Measurements from ENCODE around the gene ANKRD18A. TPM values are rescaled to one million over a fixed set of nuclear protein-coding genes. Genes with fewer than 3 reads are reported as not detected.

The ANKRD18A gene
- polyA plus RNA-seq, 1 donor: 0.51 TPM

GRCh38 chr9:38649731-38650363 is 29.5 kb upstream of the ANKRD18A start:
- DNase-seq: no peak
- Histone ChIP-seq H3K9me3 (ENCODE audit: control insufficient read depth, low read depth, low read length) (no peaks in the 10 kb centered on the region), H3K4me3 (ENCODE audit: low read length) (no peak overlapping the region), H3K36me3 (ENCODE audit: control insufficient read depth, insufficient read depth, low read length) (no peaks in the 10 kb centered on the region), H3K27ac (ENCODE audit: low read length) (no peak overlapping the region), H3K27me3 (ENCODE audit: control insufficient read depth, insufficient read depth, low read length) (peaks cover 6% of the 10 kb centered on the region), H3K4me1 (ENCODE audit: control insufficient read depth, insufficient read depth, low read length) (no peaks in the 10 kb centered on the region)
- 60% methylated on average over 1 of the region's 8 CpGs for WGBS (ENCODE audit: insufficient coverage, low lambda C conversion rate)

DNA sequence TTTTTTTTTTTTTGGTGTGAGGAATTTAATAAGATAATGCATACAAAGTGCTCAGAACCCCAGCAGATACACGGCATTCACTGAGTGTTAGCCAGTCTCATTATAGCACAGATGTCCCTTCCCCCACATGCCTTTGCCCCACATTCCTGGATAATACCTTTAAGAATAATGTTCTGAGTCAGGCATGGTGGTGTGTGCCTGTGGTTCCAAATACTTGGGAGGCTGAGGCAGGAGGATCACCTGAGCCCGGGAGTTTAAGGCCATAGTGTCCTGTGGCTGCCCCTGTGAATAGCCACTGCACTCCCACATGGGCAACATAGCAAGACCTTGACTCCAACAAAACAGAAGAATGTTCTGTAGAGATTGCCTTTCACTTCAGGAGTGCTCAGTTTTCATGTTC is 24.2 kb upstream of the ANKRD18A start:
- DNase-seq: no peak
- Histone ChIP-seq H3K4me3 (ENCODE audit: low read length) (no peak overlapping the region), H3K4me1 (ENCODE audit: control insufficient read depth, insufficient read depth, low read length) (no peaks in the 10 kb centered on the region), H3K27me3 (ENCODE audit: control insufficient read depth, insufficient read depth, low read length) (peaks cover 3% of the 10 kb centered on the region), H3K36me3 (ENCODE audit: control insufficient read depth, insufficient read depth, low read length) (no peaks in the 10 kb centered on the region), H3K9me3 (ENCODE audit: control insufficient read depth, low read depth, low read length) (no peaks in the 10 kb centered on the region), H3K27ac (ENCODE audit: low read length) (no peak overlapping the region)
- WGBS (ENCODE audit: insufficient coverage, low lambda C conversion rate): no CpG with 5 or more reads among the region's 2 CpGs

DNA sequence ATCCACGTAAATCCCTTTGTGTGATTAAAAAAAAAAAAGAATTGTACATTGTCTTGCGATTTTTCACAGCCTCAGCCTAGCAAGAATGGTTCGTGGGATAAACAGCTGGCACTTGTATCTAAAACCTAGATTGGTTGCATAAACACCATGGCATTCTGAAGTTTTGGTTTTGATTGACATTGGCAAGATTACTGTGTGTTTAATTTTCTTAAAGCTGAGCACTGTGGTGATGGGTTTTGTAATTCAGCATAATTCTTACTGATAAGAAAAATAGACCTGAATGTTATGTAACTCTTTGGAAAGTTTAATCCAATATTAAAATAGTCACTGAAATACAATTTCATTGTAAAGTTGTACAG is 23.4 kb upstream of the ANKRD18A start:
- peaks cover 3% of the 10 kb centered on the region for H3K27me3 ChIP-seq (ENCODE audit: control insufficient read depth, insufficient read depth, low read length)
- no peak for DNase-seq
- no peak overlapping the region for H3K27ac ChIP-seq (ENCODE audit: low read length)
- no peaks in the 10 kb centered on the region for H3K4me1 ChIP-seq (ENCODE audit: control insufficient read depth, insufficient read depth, low read length)
- H3K4me3 ChIP-seq (ENCODE audit: low read length): no peak overlapping the region
- H3K36me3 ChIP-seq (ENCODE audit: control insufficient read depth, insufficient read depth, low read length): no peaks in the 10 kb centered on the region
- H3K9me3 ChIP-seq (ENCODE audit: control insufficient read depth, low read depth, low read length): no peaks in the 10 kb centered on the region
- 80% methylated on average over 1 of the region's 3 CpGs for WGBS (ENCODE audit: insufficient coverage, low lambda C conversion rate)

DNA sequence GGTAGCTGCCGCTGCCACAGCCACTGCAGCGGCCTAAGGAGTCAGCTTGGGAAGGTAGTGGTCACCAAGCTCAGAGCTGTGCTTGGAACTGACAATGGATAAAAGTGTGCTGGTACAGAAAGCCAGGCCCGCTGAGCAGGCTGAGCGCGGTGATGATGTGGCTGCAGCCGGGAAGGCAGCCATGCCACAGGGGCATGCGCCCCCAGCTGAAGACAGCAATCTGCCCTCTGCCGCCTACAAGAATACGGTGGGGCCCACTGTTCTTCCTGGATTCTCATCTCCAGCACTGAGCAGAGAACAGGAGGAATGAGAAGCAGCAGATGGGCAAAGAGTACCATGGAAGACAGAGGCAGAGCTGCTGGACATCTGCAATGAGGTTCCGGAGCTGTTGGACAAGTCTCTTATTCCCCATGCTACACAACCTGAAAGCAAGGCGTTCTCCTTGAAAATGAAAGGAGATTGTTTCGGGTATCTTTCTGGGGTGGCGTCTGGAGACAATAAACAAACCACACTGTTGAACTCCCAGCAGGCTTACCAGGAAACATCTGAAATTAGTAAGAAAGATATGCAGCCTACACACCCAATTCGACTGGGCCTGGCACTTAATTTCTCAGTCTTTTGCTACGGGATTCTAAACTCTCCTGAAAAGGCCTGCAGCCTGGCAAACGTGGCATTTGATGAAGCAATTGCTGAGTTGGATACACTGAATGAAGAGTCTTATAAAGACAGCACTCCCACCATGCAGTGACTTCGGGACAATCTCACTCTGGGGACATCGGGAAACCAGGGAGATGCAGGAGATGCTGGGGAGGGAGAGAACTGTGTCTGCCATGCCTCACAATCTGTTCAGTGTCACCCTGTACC is 22.8 kb upstream of the ANKRD18A start:
- Histone ChIP-seq H3K4me3 (ENCODE audit: low read length) (no peak overlapping the region), H3K9me3 (ENCODE audit: control insufficient read depth, low read depth, low read length) (no peaks in the 10 kb centered on the region), H3K27ac (ENCODE audit: low read length) (no peak overlapping the region), H3K36me3 (ENCODE audit: control insufficient read depth, insufficient read depth, low read length) (no peaks in the 10 kb centered on the region), H3K4me1 (ENCODE audit: control insufficient read depth, insufficient read depth, low read length) (no peaks in the 10 kb centered on the region), H3K27me3 (ENCODE audit: control insufficient read depth, insufficient read depth, low read length) (peaks cover 1% of the 10 kb centered on the region)
- 90% methylated on average over 2 of the region's 18 CpGs for WGBS (ENCODE audit: insufficient coverage, low lambda C conversion rate)
- DNase-seq: no peak

- peak in 1 of 2 donors; percentile 24 for DNase-seq
- no peak overlapping the region for H3K4me3 ChIP-seq (ENCODE audit: low read length)
Observed at GRCh38 chr9:38641985-38642864, 21.8 kb upstream of the ANKRD18A start.

GRCh38 chr9:38641142-38641541 is 20.7 kb upstream of the ANKRD18A start:
- H3K4me3 ChIP-seq (ENCODE audit: low read length): no peak overlapping the region
- no peaks in the 10 kb centered on the region for H3K27me3 ChIP-seq (ENCODE audit: control insufficient read depth, insufficient read depth, low read length)
- H3K4me1 ChIP-seq (ENCODE audit: control insufficient read depth, insufficient read depth, low read length): no peaks in the 10 kb centered on the region
- no peaks in the 10 kb centered on the region for H3K36me3 ChIP-seq (ENCODE audit: control insufficient read depth, insufficient read depth, low read length)
- WGBS (ENCODE audit: insufficient coverage, low lambda C conversion rate): no CpG with 5 or more reads among the region's 9 CpGs
- H3K27ac ChIP-seq (ENCODE audit: low read length): no peak overlapping the region
- H3K9me3 ChIP-seq (ENCODE audit: control insufficient read depth, low read depth, low read length): no peaks in the 10 kb centered on the region
- DNase-seq: no peak

More at GRCh38 chr9:38641985-38642864, 21.8 kb upstream of the ANKRD18A start:
- H3K27ac ChIP-seq (ENCODE audit: low read length): no peak overlapping the region
- H3K9me3 ChIP-seq (ENCODE audit: control insufficient read depth, low read depth, low read length): no peaks in the 10 kb centered on the region
- H3K27me3 ChIP-seq (ENCODE audit: control insufficient read depth, insufficient read depth, low read length): no peaks in the 10 kb centered on the region
- no peaks in the 10 kb centered on the region for H3K36me3 ChIP-seq (ENCODE audit: control insufficient read depth, insufficient read depth, low read length)
- 39% methylated on average over 4 of the region's 12 CpGs for WGBS (ENCODE audit: insufficient coverage, low lambda C conversion rate)
- no peaks in the 10 kb centered on the region for H3K4me1 ChIP-seq (ENCODE audit: control insufficient read depth, insufficient read depth, low read length)

GRCh38 chr9:38639577-38639940 is 19.2 kb upstream of the ANKRD18A start:
- no peaks in the 10 kb centered on the region for H3K36me3 ChIP-seq (ENCODE audit: control insufficient read depth, insufficient read depth, low read length)
- no peak for DNase-seq
- no peak overlapping the region for H3K4me3 ChIP-seq (ENCODE audit: low read length)
- H3K4me1 ChIP-seq (ENCODE audit: control insufficient read depth, insufficient read depth, low read length): no peaks in the 10 kb centered on the region
- 83% methylated on average over 2 of the region's 6 CpGs for WGBS (ENCODE audit: insufficient coverage, low lambda C conversion rate)
- H3K9me3 ChIP-seq (ENCODE audit: control insufficient read depth, low read depth, low read length): no peaks in the 10 kb centered on the region
- H3K27me3 ChIP-seq (ENCODE audit: control insufficient read depth, insufficient read depth, low read length): no peaks in the 10 kb centered on the region
- no peak overlapping the region for H3K27ac ChIP-seq (ENCODE audit: low read length)

DNA sequence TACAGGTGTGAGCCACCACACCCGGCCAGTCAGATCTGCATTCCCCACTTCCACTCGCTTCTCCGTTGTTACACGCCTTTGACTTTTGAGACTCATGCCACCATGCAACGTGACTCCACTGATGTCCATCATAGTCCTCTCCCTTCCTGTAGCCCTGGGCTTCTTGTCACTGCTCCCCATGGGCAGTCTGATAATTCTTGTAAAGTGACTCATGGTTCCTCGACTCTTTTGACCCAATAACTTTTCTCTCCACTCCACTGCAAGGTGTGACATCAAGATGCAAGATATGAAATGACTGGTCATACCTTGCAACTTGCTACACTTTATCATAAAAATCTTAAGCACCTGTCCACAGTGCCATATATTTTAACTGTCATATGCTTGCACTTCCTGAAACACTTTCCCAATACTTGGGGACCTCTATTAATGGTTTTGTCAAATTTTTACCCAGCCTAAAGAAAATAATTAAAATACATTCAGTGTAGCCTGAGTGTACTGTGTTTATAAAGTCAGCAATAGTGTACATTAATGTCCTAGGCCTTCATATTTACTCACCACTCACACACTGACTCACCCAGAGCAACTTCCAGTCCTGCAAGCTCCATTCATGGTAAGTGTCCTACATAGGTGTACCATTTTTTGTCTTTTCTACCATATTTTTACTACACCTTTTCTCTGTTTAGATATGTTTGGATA is 18.6 kb upstream of the ANKRD18A start:
- no peaks in the 10 kb centered on the region for H3K4me1 ChIP-seq (ENCODE audit: control insufficient read depth, insufficient read depth, low read length)
- no peaks in the 10 kb centered on the region for H3K36me3 ChIP-seq (ENCODE audit: control insufficient read depth, insufficient read depth, low read length)
- no peaks in the 10 kb centered on the region for H3K27me3 ChIP-seq (ENCODE audit: control insufficient read depth, insufficient read depth, low read length)
- no CpG with 5 or more reads among the region's 6 CpGs for WGBS (ENCODE audit: insufficient coverage, low lambda C conversion rate)
- H3K9me3 ChIP-seq (ENCODE audit: control insufficient read depth, low read depth, low read length): no peaks in the 10 kb centered on the region
- DNase-seq: no peak
- H3K27ac ChIP-seq (ENCODE audit: low read length): no peak overlapping the region
- no peak overlapping the region for H3K4me3 ChIP-seq (ENCODE audit: low read length)

GRCh38 chr9:38634315-38634714 is 13.9 kb upstream of the ANKRD18A start:
- no peaks in the 10 kb centered on the region for H3K4me1 ChIP-seq (ENCODE audit: control insufficient read depth, insufficient read depth, low read length)
- H3K27me3 ChIP-seq (ENCODE audit: control insufficient read depth, insufficient read depth, low read length): no peaks in the 10 kb centered on the region
- H3K4me3 ChIP-seq (ENCODE audit: low read length): no peak overlapping the region
- no peaks in the 10 kb centered on the region for H3K9me3 ChIP-seq (ENCODE audit: control insufficient read depth, low read depth, low read length)
- no peak overlapping the region for H3K27ac ChIP-seq (ENCODE audit: low read length)
- no peak for DNase-seq
- H3K36me3 ChIP-seq (ENCODE audit: control insufficient read depth, insufficient read depth, low read length): no peaks in the 10 kb centered on the region
- WGBS (ENCODE audit: insufficient coverage, low lambda C conversion rate): no CpG with 5 or more reads among the region's 3 CpGs

- no peak for DNase-seq
- Histone ChIP-seq H3K9me3 (ENCODE audit: control insufficient read depth, low read depth, low read length) (peaks cover 3% of the 10 kb centered on the region), H3K27me3 (ENCODE audit: control insufficient read depth, insufficient read depth, low read length) (peaks cover 2% of the 10 kb centered on the region), H3K4me1 (ENCODE audit: control insufficient read depth, insufficient read depth, low read length) (no peaks in the 10 kb centered on the region), H3K4me3 (ENCODE audit: low read length) (no peak overlapping the region), H3K36me3 (ENCODE audit: control insufficient read depth, insufficient read depth, low read length) (no peaks in the 10 kb centered on the region), H3K27ac (ENCODE audit: low read length) (no peak overlapping the region)
- no CpG with 5 or more reads among the region's 4 CpGs for WGBS (ENCODE audit: insufficient coverage, low lambda C conversion rate)
Observed at GRCh38 chr9:38629511-38629910, 9.1 kb upstream of the ANKRD18A start.
